Measurements from ENCODE around the gene XRCC3.

DNA sequence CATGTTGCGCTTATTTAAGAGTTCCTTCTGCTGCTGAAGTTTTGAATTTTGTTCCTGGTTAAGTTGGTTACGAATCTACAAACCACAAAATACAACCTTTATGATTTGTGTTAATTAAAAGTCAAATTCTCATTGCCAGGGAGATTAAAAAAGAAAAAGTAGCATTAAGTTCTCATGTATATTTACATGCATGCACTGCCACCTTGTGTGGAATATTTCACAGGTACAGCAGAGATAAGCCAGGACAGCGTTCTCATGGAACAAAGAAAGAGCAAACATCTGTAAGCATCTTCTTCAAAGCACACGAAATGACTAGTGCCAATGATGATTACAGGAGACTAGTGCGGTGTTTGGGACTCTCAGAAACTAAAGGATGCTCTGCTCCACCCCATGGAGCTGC lies 34.6 kb upstream of the XRCC3 start:
- TF ChIP-seq EP300 (IDR thresholded peaks at IDR 0.05) (no peak), POLR2A (IDR thresholded peaks at IDR 0.05) (no peak), POLR2AphosphoS5 (IDR thresholded peaks at IDR 0.05) (no peak)
- TF ChIP-seq, protein P1, sequence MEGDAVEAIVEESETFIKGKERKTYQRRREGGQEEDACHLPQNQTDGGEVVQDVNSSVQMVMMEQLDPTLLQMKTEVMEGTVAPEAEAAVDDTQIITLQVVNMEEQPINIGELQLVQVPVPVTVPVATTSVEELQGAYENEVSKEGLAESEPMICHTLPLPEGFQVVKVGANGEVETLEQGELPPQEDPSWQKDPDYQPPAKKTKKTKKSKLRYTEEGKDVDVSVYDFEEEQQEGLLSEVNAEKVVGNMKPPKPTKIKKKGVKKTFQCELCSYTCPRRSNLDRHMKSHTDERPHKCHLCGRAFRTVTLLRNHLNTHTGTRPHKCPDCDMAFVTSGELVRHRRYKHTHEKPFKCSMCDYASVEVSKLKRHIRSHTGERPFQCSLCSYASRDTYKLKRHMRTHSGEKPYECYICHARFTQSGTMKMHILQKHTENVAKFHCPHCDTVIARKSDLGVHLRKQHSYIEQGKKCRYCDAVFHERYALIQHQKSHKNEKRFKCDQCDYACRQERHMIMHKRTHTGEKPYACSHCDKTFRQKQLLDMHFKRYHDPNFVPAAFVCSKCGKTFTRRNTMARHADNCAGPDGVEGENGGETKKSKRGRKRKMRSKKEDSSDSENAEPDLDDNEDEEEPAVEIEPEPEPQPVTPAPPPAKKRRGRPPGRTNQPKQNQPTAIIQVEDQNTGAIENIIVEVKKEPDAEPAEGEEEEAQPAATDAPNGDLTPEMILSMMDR (IDR thresholded peaks at IDR 0.05), result peak in 1 of 2 donors; percentile 12
